K562 (cell line): ENCODE measurements around the gene CBFA2T3. TPM values are rescaled to one million over a fixed set of nuclear protein-coding genes. Genes with fewer than 3 reads are reported as not detected.

Experiments used
- GABPA ChIP-seq: fragments of 200-800 bp; sonication (Bioruptor generic); conservative IDR thresholded peaks from 2 replicates; pipeline ENCODE4 v1.6.1; 2016; ENCODE audit warnings: low read depth, missing genetic modification characterization, missing compliant biosample characterization
- GATAD2A ChIP-seq: fragments of 450-650 bp; IDR thresholded peaks from 2 replicates; pipeline ENCODE4 v1.6.1; 2017
- HNRNPLL ChIP-seq: fragments of 200-400 bp; formaldehyde crosslinking; IDR thresholded peaks from 2 replicates; pipeline ENCODE4 v1.6.1; 2017; ENCODE audit warnings: low read length, low read depth, mild to moderate bottlenecking; ENCODE audit not compliant: poor library complexity, severe bottlenecking
- KDM1A ChIP-seq, 2 experiments: fragments of 450-650 bp; IDR thresholded peaks; 2 replicates each; pipeline ENCODE4 v1.6.1; 2016; ENCODE audit warnings: mild to moderate bottlenecking in 2 of 2
- KLF16 ChIP-seq: IDR thresholded peaks from 2 replicates; pipeline ENCODE4 v1.6.1; 2016; ENCODE audit warnings: antibody characterized with exemption
- MEF2D ChIP-seq: conservative IDR thresholded peaks from 2 replicates; pipeline ENCODE4 v1.6.1; 2016; ENCODE audit warnings: low read depth, missing genetic modification characterization, missing compliant biosample characterization
- RFX1 ChIP-seq: fragments of 450-650 bp; IDR thresholded peaks from 2 replicates; pipeline ENCODE4 v1.6.1; 2016; ENCODE audit warnings: mild to moderate bottlenecking, moderate library complexity
- SIRT6 ChIP-seq: IDR thresholded peaks from one replicate; pipeline ENCODE4 v1.6.1; 2012; ENCODE audit warnings: low read depth, mild to moderate bottlenecking, control low read depth, inconsistent platforms, low read length, moderate library complexity
- SRSF1 ChIP-seq: fragments of 200-400 bp; formaldehyde crosslinking; IDR thresholded peaks from 2 replicates; pipeline ENCODE4 v1.6.1; 2017; ENCODE audit warnings: mild to moderate bottlenecking, low read depth, low read length, moderate library complexity
- STAT5A ChIP-seq: IDR thresholded peaks from 2 replicates; pipeline ENCODE4 v1.6.1; 2012; ENCODE audit warnings: low read length, inconsistent platforms, borderline replicate concordance
- YY1 ChIP-seq, 3 experiments: IDR thresholded peaks; 2 replicates each; pipeline ENCODE4 v1.6.1; 2011; ENCODE audit warnings: low read length in 2 of 3, mild to moderate bottlenecking in 2 of 3, moderate library complexity in 2 of 3, borderline replicate concordance in 1 of 3, control low read depth in 1 of 3, low read depth in 1 of 3; ENCODE audit not compliant: insufficient read depth in 3 of 3, insufficient replicate concordance in 2 of 3, control insufficient read depth in 1 of 3, insufficient read length in 1 of 3; ENCODE audit errors: extremely low read depth in 1 of 3
- ZNF165 ChIP-seq: fragments of 250-450 bp; sonication (Bioruptor Pico); IDR thresholded peaks from 2 replicates; pipeline ENCODE4 v1.4.0; 2020; ENCODE audit warnings: borderline replicate concordance
- polyA plus RNA-seq, 8 experiments: library from polyadenylated mRNA; depleted of rRNA in 4 of 8; stranded (reverse) in 5 of 8; unstranded in 3 of 8; fragments of >200 nt; fragmentation: Nextera tagmentation in 2 of 8; fragmentation: Illumina TruSeq in 1 of 8; extraction: Ambion mirVana in 2 of 8; extraction: Trizol in 1 of 8; gene quantifications; 2 replicates each; pipeline versions ENCODE4 v1.2.1 to v1.2.3, GENCODE V29; 2011 to 2014; ENCODE audit warnings: inconsistent platforms in 1 of 8, missing spikeins in 1 of 8
- total RNA-seq, 7 experiments: library from RNA; depleted of rRNA in 6 of 7; stranded (reverse); fragments of >200 nt in 6 of 7; fragmentation: Illumina TruSeq in 2 of 7; extraction: Trizol in 2 of 7; gene quantifications; 2 replicates each; pipeline versions ENCODE4 v1.2.1 to v1.2.3, GENCODE V29; 2011 to 2021; ENCODE audit warnings: low replicate concordance in 1 of 7
- TF ChIP-seq, protein P1 (sequence below): fragments of 450-650 bp; formaldehyde crosslinking; IDR thresholded peaks from 2 replicates; pipeline ENCODE4 v1.4.0; 2020; ENCODE audit warnings: mild to moderate bottlenecking, moderate library complexity
- TF ChIP-seq, protein P2 (sequence below): sonication (generic); formaldehyde crosslinking; IDR thresholded peaks from 2 replicates; pipeline ENCODE4 v1.8.1; 2023; ENCODE audit warnings: mild to moderate bottlenecking, missing genetic modification reagents
- TF ChIP-seq, protein P3 (sequence below): fragments of 200-800 bp; sonication (Bioruptor generic); IDR thresholded peaks from 2 replicates; pipeline ENCODE4 v1.6.1; 2017; ENCODE audit warnings: missing genetic modification characterization, missing compliant biosample characterization
- TF ChIP-seq, protein P4 (sequence below): fragments of 250-450 bp; sonication (Bioruptor Pico); IDR thresholded peaks from 2 replicates; pipeline ENCODE4 v1.8.0; 2021; ENCODE audit warnings: moderate library complexity, mild to moderate bottlenecking, inconsistent platforms
- TF ChIP-seq, protein P5 (sequence below): fragments of 200-400 bp; formaldehyde crosslinking; IDR thresholded peaks from 2 replicates; pipeline ENCODE4 v1.6.1; 2017; ENCODE audit warnings: mild to moderate bottlenecking, low read depth, low read length, moderate library complexity

The CBFA2T3 gene
- total and polyA plus RNA-seq, 9 of the 15 experiments (the other 6 are each of a cell fraction or from before 2014, with no cell fraction given): 2.3 to 145 (median 6.7) TPM

DNA sequence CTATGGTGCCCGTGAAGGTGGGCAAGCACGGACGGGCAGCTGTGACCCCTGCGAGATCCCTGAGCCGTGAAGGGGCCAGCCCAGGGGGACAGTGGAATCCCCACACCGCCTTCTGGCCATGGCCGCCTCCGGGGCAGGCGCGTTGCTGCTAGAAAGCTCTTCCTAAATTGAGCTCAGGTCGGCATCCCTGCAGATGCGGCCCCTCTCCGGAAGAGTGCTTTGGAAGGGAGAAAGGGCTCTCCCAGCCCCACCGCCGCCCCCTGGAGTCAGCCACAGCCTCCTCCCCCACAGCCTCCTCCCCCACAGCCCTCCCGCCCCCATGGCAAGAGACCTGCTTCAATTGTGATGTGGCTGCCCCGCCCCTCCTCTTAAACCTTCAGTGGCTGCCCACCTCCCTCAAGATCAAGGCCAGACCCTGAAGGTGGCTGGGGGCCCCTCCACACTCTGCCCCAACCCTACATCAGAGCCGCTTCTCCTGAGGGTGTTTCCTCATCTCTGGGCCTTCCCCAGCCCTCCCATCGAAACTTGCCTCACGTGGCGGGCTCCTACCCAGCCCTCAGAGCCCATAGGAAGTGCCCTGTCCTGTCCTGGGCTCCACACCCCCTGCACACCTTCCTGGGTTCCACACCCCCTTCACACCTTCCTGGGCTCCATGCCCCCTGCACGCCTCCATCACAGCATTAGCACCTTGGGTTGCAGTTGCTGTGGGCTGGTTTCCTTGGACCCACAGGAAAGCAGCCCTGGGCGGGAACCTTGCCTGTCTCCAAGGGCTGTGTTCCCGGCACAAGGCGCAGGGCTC is 5.5 kb upstream of the CBFA2T3 start (continued):
- TF ChIP-seq, protein P1, sequence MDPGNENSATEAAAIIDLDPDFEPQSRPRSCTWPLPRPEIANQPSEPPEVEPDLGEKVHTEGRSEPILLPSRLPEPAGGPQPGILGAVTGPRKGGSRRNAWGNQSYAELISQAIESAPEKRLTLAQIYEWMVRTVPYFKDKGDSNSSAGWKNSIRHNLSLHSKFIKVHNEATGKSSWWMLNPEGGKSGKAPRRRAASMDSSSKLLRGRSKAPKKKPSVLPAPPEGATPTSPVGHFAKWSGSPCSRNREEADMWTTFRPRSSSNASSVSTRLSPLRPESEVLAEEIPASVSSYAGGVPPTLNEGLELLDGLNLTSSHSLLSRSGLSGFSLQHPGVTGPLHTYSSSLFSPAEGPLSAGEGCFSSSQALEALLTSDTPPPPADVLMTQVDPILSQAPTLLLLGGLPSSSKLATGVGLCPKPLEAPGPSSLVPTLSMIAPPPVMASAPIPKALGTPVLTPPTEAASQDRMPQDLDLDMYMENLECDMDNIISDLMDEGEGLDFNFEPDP (CRISPR knock-in tag): no peak
- TF ChIP-seq YY1 (IDR thresholded peaks at IDR 0.05; ENCODE audit: borderline replicate concordance in 1 of 3, control insufficient read depth in 1 of 3, extremely low read depth in 1 of 3, insufficient read depth in 3 of 3, insufficient read length in 1 of 3, insufficient replicate concordance in 2 of 3, low read depth in 1 of 3, low read length in 2 of 3) (peak in 1 of 3 experiments; percentile 39), SRSF1 (no peak), KDM1A (IDR thresholded peaks at IDR 0.05) (peak in 1 of 2 experiments; percentile 47; a peak in 1 of 4 replicates), KLF16 (0 out of 2 replicates have a peak, but pooled peaks have one; percentile 33), RFX1 (no peak), SIRT6 (no peak), GATAD2A (no peak), HNRNPLL (peak; percentile 26), MEF2D (tag) (no peak), GABPA (tag) (no peak), ZNF165 (no peak), STAT5A (no peak)
- TF ChIP-seq, protein P2, sequence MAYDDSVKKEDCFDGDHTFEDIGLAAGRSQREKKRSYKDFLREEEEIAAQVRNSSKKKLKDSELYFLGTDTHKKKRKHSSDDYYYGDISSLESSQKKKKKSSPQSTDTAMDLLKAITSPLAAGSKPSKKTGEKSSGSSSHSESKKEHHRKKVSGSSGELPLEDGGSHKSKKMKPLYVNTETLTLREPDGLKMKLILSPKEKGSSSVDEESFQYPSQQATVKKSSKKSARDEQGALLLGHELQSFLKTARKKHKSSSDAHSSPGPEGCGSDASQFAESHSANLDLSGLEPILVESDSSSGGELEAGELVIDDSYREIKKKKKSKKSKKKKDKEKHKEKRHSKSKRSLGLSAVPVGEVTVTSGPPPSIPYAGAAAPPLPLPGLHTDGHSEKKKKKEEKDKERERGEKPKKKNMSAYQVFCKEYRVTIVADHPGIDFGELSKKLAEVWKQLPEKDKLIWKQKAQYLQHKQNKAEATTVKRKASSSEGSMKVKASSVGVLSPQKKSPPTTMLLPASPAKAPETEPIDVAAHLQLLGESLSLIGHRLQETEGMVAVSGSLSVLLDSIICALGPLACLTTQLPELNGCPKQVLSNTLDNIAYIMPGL (CRISPR knock-in tag): no peak
- TF ChIP-seq, protein P3, sequence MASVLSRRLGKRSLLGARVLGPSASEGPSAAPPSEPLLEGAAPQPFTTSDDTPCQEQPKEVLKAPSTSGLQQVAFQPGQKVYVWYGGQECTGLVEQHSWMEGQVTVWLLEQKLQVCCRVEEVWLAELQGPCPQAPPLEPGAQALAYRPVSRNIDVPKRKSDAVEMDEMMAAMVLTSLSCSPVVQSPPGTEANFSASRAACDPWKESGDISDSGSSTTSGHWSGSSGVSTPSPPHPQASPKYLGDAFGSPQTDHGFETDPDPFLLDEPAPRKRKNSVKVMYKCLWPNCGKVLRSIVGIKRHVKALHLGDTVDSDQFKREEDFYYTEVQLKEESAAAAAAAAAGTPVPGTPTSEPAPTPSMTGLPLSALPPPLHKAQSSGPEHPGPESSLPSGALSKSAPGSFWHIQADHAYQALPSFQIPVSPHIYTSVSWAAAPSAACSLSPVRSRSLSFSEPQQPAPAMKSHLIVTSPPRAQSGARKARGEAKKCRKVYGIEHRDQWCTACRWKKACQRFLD: peak; percentile 28; the same call in 1 of the 2 replicates
- TF ChIP-seq, protein P4, sequence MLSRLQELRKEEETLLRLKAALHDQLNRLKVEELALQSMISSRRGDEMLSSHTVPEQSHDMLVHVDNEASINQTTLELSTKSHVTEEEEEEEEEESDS (CRISPR knock-in tag): no peak
- TF ChIP-seq, protein P5, sequence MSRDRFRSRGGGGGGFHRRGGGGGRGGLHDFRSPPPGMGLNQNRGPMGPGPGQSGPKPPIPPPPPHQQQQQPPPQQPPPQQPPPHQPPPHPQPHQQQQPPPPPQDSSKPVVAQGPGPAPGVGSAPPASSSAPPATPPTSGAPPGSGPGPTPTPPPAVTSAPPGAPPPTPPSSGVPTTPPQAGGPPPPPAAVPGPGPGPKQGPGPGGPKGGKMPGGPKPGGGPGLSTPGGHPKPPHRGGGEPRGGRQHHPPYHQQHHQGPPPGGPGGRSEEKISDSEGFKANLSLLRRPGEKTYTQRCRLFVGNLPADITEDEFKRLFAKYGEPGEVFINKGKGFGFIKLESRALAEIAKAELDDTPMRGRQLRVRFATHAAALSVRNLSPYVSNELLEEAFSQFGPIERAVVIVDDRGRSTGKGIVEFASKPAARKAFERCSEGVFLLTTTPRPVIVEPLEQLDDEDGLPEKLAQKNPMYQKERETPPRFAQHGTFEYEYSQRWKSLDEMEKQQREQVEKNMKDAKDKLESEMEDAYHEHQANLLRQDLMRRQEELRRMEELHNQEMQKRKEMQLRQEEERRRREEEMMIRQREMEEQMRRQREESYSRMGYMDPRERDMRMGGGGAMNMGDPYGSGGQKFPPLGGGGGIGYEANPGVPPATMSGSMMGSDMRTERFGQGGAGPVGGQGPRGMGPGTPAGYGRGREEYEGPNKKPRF: no peak
